GM12891 (cell line): ENCODE data around the gene KIF13A. TPM values are rescaled to one million over a fixed set of nuclear protein-coding genes. Genes with fewer than 3 reads are reported as not detected.

Experiments
- DNase-seq: peaks from one replicate; pipeline ENCODE4 v3.0.0; 2011; ENCODE audit warnings: low spot score; ENCODE audit not compliant: insufficient read length
- FAIRE-seq: peaks from 2 replicates; lab custom pipeline; 2011; peaks lifted over from hg19 to GRCh38; lab: Jason Lieb, UNC
- PAX5 ChIP-seq: IDR thresholded peaks from 2 replicates; pipeline ENCODE4 v1.6.1; 2011; ENCODE audit warnings: low read length, moderate library complexity, mild to moderate bottlenecking; ENCODE audit not compliant: insufficient read depth, severe bottlenecking
- POLR2A ChIP-seq: IDR thresholded peaks from 2 replicates; pipeline ENCODE4 v1.6.1; 2011; ENCODE audit warnings: low read depth, low read length, control low read depth
- POLR2AphosphoS5 ChIP-seq: IDR thresholded peaks from 2 replicates; pipeline ENCODE4 v1.6.1; 2011; ENCODE audit warnings: low read depth, low read length, control low read depth
- POU2F2 ChIP-seq: IDR thresholded peaks from 2 replicates; pipeline ENCODE4 v1.6.1; 2011; ENCODE audit warnings: low read depth, mild to moderate bottlenecking, control low read depth, low read length, moderate library complexity
- SPI1 ChIP-seq: IDR thresholded peaks from 2 replicates; pipeline ENCODE4 v1.6.1; 2011; ENCODE audit warnings: low read depth, low read length, control low read depth
- TAF1 ChIP-seq: IDR thresholded peaks from 2 replicates; pipeline ENCODE4 v1.6.1; 2011; ENCODE audit warnings: low read depth, low read length, control low read depth
- polyA plus RNA-seq: library from polyadenylated mRNA; unstranded; fragments of >200 nt; gene quantifications from one replicate; pipeline ENCODE4 v1.2.1, GENCODE V29; 2012; ENCODE audit warnings: low read depth, missing spikeins, inconsistent platforms; ENCODE audit not compliant: missing spikeins

KIF13A gene
- polyA plus RNA-seq: 0.69 TPM

- FAIRE-seq (no peak), DNase-seq (no peak)
- TF ChIP-seq SPI1 (no peak), TAF1 (no peak), PAX5 (no peak), POLR2A (no peak), POLR2AphosphoS5 (no peak)
Observed at GRCh38 chr6:17987447-17987696, at the start of gene KIF13A. KIF13A (minus strand) TSS chr6:17987635; CDS start chr6:17987463, 172 bp downstream.

- DNase-seq: no peak
- TF ChIP-seq POLR2A (no peak), TAF1 (no peak), POU2F2 (no peak), SPI1 (no peak), PAX5 (no peak), POLR2AphosphoS5 (no peak)
- no peak for FAIRE-seq
Observed at GRCh38 chr6:18036781-18037180, 49.3 kb upstream of the KIF13A start.

DNA sequence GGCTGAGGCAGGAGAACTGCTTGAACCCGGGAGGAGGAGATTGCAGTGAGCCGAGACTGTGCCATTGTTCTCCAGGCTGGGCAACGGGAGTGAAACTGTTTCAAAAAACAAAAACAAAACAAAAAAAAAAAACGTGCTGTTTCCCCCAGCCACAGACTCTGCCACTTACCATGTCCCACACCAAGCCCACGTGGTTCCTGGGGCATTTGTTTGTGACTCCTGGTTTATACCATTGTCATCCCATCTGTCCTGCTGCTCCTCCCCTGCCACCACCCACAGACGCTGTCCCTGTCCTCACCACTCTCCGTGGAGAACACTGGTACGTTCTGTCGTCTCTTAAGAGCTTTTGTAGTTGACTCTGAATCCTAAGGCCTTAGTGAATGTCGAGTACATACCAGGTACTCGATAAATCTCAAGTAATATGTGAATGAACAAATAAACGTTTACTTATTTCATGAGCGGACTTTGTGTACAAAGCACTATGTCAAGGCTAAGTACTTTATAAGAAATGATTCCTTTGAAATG, 48.0 kb upstream of the KIF13A start:
- DNase-seq (no peak), FAIRE-seq (no peak)
- TF ChIP-seq POLR2AphosphoS5: no peak
- no peak for TF ChIP-seq SPI1
- no peak for TF ChIP-seq PAX5
- no peak for TF ChIP-seq POU2F2
- no peak for TF ChIP-seq TAF1
- TF ChIP-seq POLR2A: no peak

- FAIRE-seq (no peak), DNase-seq (no peak)
- TF ChIP-seq POLR2AphosphoS5 (no peak), POLR2A (no peak), PAX5 (no peak), POU2F2 (no peak), TAF1 (no peak), SPI1 (no peak)
Observed at GRCh38 chr6:18034798-18035202, 47.4 kb upstream of the KIF13A start.

GRCh38 chr6:18031680-18032256, 44.3 kb upstream of the KIF13A start:
- TF ChIP-seq PAX5: no peak
- FAIRE-seq: no peak
- DNase-seq: no peak

DNA sequence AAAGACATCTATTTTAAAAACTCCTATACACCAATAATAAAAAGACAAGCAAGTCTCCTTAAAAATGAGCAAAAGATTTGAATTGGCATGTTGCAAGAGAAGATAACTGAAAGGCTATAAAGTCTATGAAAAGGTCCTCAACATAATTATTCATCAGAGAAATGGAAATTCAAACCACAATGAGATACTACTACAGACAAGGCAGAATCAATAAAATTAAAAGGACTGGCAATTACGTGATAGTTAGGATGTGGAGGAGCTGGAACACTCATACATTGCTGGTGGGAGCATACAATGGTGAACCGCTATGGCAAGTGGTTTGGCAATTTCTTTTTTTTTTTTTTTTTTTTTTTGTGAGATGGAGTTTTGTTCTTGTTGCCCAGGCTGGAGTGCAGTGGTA, 43.8 kb upstream of the KIF13A start:
- FAIRE-seq (no peak), DNase-seq (no peak)
- no peak for TF ChIP-seq POU2F2
- no peak for TF ChIP-seq POLR2A
- no peak for TF ChIP-seq SPI1
- no peak for TF ChIP-seq POLR2AphosphoS5
- no peak for TF ChIP-seq TAF1
- TF ChIP-seq PAX5: no peak

- TF ChIP-seq PAX5 (no peak), POU2F2 (no peak), POLR2AphosphoS5 (no peak), SPI1 (no peak), POLR2A (no peak), TAF1 (no peak)
- FAIRE-seq (no peak), DNase-seq (no peak)
Observed at GRCh38 chr6:18028332-18028731, 40.9 kb upstream of the KIF13A start.

DNA sequence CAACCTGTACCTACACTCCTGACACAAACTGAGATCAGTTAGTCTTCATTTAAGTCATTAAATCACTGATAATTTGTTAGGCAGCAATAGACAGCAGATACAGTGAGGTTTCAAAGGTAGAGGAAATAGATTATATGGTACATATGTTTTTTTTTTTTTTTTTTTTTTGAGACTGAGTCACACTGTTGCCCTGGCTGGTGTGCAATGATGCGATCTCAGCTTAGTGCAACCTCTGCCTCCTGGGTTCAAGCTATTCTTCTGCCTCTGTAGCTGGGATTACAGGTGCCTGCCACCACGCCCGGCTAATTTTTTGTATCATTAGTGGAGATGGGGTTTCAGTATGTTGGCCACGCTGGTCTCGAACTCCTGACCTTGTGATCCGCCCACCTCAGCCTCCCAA, 38.2 kb upstream of the KIF13A start:
- no peak for FAIRE-seq
- no peak for TF ChIP-seq TAF1
- TF ChIP-seq PAX5: no peak
- no peak for TF ChIP-seq SPI1
- TF ChIP-seq POU2F2: no peak
- no peak for TF ChIP-seq POLR2AphosphoS5
- no peak for TF ChIP-seq POLR2A
- DNase-seq: no peak

GRCh38 chr6:18024876-18025275, 37.4 kb upstream of the KIF13A start:
- no peak for FAIRE-seq
- no peak for TF ChIP-seq TAF1
- DNase-seq: no peak

- TF ChIP-seq POU2F2 (no peak), TAF1 (no peak), POLR2AphosphoS5 (no peak), PAX5 (no peak), POLR2A (no peak), SPI1 (no peak)
- no peak for FAIRE-seq
Observed at GRCh38 chr6:18023891-18024290, 36.5 kb upstream of the KIF13A start.

More at GRCh38 chr6:18023891-18024290, 36.5 kb upstream of the KIF13A start:
- DNase-seq: no peak
